Stimulated activated CD8-positive, alpha-beta memory T cell treated with anti-CD3 and anti-CD28 coated beads, Interleukin-15, amount 100 ng/mL, for 4 hours (primary cell): ENCODE data around the gene MRPS5.
"Not testable (repeated sequence)": the region's sequence is repeated elsewhere in the genome, so short reads cannot be mapped to it uniquely, and the experiment has no call there.

Source experiments
- DNase-seq, 2 donors: peaks; one replicate each; pipeline ENCODE4 v3.0.0-alpha.2; 2020; ENCODE audit warnings: low read depth in 2 of 2

Gene MRPS5

GRCh38 chr2:95047629-95048510 lies 73.7 kb downstream of the MRPS5 start:
- no peak for DNase-seq

GRCh38 chr2:95046371-95047112 lies 75.1 kb downstream of the MRPS5 start:
- no peak for DNase-seq

- no peak for DNase-seq
These were observed 77.0 kb downstream of the MRPS5 start for GRCh38 chr2:95044601-95045000.

- no peak for DNase-seq
These were observed 78.1 kb downstream of the MRPS5 start for GRCh38 chr2:95043300-95044093.

GRCh38 chr2:95042472-95043271 lies 78.9 kb downstream of the MRPS5 start:
- no peak for DNase-seq

- no peak for DNase-seq
These were observed 79.7 kb downstream of the MRPS5 start for GRCh38 chr2:95041824-95042442.

GRCh38 chr2:95041060-95041823 lies 80.4 kb downstream of the MRPS5 start:
- DNase-seq: no peak

- no peak for DNase-seq
These were observed 81.2 kb downstream of the MRPS5 start for GRCh38 chr2:95040426-95040825.

GRCh38 chr2:95039978-95040377 lies 81.6 kb downstream of the MRPS5 start:
- no peak for DNase-seq

GRCh38 chr2:95039363-95039762 lies 82.2 kb downstream of the MRPS5 start:
- DNase-seq: peak in 1 of 2 donors; percentile 43

GRCh38 chr2:95038635-95039298 lies 82.8 kb downstream of the MRPS5 start:
- DNase-seq: no peak

- not testable (repeated sequence) for DNase-seq
These were observed 83.6 kb downstream of the MRPS5 start for GRCh38 chr2:95037841-95038585.

- no peak for DNase-seq
These were observed 84.2 kb downstream of the MRPS5 start for GRCh38 chr2:95037384-95037839.

GRCh38 chr2:95036596-95037383 lies 84.8 kb downstream of the MRPS5 start:
- no peak for DNase-seq
